ENCODE measurements around the gene PFN3. TPM values are rescaled to one million over a fixed set of nuclear protein-coding genes. Genes with fewer than 3 reads are reported as not detected.
A peak's percentile ranks its signal among the peaks of the same experiment; 100 is the strongest.

Gene PFN3
- total RNA-seq, 1 donor from 2014 or later, result not detected

DNA sequence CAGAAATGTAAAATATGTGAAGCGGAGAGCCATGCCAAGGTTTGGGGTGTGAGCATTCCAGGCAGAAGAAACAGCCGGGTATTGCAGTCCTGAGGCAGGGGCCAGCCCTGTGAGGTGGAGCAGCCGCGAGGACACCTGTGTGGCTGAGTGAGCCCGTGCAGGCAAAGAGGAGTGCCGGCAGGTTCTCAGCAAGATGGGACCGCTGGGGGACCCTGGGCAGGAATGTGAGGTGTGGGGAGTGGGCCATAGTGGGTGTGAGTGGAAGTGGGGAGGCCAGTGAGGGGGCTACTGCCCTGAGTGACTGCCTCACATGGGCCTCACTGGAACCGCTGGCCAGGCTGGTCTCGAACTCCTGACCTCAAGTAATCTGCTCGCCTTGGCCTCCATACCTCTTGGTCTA lies 38.0 kb upstream of the PFN3 start:
- DNase-seq (ENCODE audit: low spot score), result no peak

DNA sequence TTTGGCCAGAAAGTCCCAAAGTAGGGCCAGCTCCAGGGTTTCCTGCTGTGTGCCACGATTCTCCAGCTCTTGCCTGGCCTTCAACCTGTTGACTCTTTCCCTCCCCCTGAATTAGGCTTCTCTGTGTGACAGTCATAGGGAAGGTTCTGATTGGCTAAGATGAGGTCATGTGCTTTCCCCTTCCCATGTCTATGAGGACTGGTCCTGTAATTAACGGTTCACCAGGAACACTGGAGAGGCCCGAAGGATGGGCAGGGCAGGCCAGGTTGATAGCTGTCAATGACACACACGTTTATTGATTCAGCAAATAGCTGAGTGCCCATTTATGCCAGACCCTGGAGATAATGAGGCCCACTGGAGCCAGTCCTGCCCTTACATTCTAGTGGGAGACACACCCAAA lies 37.2 kb upstream of the PFN3 start:
- DNase-seq (ENCODE audit: low spot score), result no peak

DNA sequence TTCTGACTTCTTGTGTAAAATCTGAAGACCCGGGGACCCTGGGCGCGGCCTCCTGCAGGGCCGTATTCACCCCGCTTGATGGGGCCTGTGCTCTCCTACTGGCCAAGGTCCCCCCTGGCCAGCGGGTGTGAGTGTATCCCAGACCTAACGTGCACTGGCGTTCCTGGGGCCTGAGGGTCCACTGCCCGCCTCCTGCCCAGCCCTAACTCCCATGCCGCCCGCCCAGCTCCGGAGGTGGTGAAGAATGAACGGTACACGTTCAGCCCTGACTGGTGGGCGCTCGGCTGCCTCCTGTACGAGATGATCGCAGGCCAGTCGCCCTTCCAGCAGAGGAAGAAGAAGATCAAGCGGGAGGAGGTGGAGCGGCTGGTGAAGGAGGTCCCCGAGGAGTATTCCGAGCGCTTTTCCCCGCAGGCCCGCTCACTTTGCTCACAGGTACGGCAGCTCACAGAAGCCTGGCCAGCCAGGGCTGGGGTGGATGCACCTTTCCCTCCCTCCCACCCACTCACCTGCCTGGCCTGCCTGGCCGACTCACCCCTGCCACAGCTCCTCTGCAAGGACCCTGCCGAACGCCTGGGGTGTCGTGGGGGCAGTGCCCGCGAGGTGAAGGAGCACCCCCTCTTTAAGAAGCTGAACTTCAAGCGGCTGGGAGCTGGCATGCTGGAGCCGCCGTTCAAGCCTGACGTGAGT lies 35.5 kb upstream of the PFN3 start:
- no peak for DNase-seq (ENCODE audit: low spot score)

DNA sequence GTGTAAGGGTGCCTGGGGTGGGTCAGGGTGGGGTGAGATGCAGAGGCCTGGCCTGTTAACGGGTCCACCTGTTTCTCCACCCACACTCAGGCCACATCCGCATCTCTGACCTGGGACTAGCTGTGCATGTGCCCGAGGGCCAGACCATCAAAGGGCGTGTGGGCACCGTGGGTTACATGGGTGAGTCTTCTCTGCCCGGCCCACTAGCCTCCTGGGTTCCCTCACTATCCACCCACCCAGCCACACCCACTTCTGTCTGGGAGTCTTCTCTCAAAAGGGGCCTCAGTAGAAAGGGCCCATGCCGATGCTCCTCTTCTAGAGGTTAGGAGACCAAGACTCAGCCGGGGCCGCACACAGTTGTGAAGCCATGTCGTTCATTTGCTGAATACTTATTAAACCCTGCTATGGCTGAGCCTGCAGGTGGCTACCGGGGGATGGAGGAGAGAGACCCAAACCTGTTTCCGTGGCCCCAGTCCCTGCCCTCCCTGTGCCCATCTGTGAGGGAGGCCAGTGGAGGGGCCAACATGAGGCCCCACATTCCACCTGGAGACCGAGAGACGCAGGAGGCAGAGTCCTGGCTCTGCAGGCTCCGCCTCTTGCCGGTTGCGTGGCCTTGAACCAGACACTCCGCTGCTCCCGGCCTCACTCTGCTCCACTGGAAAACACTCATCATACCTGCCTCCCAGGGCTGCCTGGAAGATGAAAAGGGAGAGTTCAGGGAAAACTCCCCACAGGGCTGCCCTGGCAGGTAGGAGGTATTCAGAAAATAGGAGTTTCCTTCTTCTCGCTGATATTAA lies 34.7 kb upstream of the PFN3 start:
- no peak for DNase-seq (ENCODE audit: low spot score)

DNA sequence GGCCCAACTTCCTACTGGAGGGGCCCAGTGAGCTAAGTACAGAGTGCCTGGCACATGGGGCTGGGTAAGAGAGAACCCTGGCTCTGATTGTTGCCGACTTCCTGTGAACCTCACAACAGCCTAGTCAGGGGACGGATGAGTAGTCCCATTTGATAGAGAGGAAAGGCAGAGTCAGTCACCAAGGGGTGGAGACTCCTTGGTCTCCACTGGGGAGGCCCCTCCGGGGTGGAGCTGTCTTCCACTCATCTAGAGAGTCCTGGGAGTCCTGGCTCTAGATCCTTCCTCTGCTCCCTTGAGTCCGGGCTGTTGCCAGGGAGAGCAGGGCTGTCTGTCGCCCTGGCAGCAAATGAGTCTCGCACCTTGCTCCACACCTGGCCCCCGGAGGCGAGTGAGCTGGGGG lies 34.0 kb upstream of the PFN3 start:
- DNase-seq (ENCODE audit: low spot score), result no peak

DNA sequence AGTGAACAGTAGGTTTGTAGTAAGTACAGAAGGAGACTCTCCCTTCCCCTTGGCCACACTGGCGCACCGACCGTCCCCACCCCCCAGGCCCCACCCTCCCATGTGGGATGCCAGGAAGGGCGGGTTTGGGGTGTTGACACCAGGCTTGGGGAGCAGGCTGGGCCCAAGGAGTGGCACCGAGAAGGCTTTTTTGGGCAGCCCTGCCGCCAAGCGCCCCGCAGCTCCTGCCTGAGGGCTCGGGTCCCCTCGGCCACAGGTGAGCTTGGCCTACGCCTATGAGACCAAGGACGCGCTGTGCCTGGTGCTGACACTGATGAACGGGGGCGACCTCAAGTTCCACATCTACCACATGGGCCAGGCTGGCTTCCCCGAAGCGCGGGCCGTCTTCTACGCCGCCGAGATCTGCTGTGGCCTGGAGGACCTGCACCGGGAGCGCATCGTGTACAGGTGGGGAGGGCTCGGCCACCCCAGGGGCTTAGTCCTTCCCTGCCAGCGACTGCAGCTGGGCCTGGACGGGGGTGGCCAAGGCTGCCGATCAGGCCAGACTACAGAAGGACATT lies 33.3 kb upstream of the PFN3 start:
- no peak for DNase-seq (ENCODE audit: low spot score)

DNA sequence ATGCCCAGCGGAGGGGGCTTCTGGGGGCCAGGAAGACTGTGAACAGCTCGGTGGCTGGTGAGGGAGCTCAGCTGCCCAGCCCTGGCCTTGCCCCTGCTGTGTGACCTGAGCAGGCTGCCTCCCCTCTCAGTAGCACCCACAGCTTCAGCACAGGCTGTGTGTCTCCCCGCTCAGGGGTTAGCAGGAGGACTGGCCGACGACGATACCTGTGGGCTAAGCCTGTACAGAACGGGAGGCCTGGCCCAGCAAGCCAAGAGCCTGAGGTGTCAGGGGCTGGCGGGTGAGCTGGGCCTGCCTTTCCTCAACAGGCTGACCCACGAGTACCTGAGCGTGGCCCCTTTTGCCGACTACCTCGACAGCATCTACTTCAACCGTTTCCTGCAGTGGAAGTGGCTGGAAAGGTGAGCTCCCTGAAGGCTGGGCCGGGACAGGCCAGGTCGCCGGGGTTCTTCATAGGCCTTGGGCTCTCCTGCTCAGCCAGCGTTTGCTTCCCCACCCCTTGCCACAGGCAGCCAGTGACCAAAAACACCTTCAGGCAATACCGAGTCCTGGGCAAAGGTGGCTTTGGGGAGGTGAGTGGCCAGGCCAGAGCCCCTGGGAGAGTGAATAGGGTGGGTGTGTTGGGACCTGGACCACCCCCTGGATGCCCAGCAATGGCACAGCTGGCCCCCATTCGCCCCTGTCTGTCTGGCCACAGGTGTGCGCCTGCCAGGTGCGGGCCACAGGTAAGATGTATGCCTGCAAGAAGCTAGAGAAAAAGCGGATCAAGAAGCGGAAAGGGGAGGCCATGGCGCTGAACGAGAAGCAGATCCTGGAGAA lies 32.6 kb upstream of the PFN3 start:
- no peak for DNase-seq (ENCODE audit: low spot score)

DNA sequence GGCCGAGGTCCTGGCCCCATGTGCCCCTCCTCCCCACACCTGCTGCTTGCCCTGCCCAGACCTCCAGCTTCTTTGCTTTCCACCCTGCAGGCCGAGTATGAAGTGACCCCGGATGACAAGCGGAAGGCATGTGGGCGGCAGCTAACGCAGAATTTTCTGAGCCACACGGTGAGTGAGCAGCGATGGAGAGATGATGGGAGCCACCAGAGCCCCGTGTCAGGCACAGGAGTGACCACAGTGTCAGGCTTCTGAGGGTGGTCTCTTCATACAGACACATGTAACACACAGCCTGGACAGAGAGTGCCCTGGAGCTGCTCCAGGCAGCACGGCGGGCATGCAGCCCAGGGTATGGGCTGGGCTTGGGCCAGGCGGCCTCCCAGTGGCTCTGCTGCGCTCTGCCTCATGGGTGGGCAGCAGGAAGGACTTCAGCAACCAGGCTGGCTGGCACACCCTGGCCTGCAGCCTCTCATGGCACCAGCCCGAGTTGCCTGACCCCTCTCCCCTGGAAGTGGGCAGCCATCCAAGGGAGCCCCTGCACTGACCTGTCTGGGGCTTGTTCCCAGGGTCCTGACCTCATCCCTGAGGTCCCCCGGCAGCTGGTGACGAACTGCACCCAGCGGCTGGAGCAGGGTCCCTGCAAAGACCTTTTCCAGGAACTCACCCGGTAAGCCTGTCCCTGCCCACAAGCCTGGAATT lies 31.8 kb upstream of the PFN3 start:
- DNase-seq (ENCODE audit: low spot score), result no peak

DNA sequence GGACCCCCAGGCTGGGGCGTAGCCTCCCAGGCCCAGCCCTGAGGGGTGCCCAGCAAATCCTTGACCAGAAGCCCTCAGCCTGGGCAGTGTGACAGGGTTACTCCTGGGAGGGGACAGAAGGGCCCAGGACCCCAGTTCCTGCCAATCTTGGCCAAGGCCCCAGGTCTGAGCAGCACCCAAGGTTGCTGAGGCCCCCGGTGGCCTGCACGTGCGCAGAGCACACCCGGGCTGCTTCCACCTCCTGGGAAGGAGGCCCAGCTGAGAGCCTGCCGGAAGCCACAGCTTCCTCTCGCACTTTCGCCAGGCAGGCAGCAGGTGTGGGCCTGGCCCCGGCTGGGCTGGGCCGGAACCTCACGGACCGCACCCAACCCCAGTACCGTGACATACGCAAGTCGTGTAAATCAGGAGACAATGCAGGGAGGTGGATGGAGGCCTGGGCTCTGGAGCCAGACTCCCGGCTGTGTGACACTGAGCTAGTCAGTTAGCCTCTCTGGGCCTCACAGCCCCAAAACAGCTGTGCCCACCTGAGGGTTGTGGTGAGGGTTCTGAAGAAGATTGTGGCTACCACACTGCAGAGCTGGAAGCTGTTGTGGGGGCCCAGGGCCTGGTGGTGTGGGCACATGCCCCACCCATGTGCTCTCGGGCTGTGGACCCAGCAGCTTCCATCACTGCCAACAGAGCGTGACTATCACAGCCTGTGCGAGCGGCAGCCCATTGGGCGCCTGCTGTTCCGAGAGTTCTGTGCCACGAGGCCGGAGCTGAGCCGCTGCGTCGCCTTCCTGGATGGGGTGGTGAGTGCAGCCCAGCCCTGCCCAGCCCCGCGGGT lies 31.1 kb upstream of the PFN3 start:
- no peak for DNase-seq (ENCODE audit: low spot score)

DNA sequence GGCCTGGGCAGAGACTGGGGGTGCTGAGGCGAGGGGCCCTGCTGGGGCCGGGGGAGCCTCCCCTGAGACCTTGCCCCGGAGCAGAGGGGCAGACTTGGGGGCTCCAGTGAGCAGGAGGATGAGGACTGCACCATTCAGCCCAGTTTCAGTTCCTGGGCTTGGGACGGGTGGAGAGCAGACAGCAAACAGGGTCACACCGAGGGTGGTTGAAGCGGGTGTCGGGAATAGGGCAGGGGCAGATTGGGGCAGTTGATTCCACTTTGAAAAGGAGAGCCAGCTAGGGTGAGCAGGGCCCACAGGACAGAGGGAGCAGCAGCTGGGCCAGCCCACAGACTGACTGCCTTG lies 30.5 kb upstream of the PFN3 start:
- no peak for DNase-seq (ENCODE audit: low spot score)

DNA sequence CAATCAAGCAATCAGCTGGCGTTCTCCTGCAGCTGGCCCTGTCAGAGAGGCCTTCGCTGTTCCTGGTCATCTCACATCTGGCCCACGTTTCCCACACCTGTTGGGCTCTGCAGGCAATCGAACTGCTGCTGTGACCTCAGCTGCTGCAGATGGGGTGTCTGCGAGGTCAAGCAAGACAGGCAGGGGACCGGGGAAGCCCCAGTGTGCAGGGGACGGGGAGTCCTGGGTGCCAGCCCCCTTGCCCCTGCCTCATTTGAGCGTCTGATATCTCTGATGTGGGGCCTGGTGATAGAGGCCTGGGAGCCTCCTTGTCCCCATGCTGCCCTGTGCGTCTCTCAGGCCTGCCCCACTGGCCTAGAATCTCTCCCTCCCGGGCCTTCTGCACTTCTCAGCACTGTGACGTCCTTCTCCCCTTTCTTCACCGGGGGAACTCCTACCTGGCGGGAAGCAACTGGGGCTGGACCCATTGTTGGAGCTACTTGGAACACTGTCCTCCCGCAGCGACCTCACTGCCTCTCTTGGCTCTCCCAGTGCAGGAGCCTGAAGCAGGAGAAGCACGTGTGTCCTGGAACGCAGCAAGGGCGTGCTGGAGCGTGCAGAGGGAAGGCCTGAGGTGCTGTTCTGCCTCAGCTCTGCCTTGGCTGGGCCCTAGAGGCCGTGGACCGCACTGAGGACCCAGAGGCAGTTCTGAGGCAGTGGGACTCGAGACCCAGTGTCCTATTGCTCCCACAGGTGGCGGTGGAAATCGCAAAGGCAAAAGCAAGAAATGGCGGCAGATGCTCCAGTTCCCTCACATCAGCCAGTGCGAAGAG lies 29.9 kb upstream of the PFN3 start:
- no peak for DNase-seq (ENCODE audit: low spot score)

DNA sequence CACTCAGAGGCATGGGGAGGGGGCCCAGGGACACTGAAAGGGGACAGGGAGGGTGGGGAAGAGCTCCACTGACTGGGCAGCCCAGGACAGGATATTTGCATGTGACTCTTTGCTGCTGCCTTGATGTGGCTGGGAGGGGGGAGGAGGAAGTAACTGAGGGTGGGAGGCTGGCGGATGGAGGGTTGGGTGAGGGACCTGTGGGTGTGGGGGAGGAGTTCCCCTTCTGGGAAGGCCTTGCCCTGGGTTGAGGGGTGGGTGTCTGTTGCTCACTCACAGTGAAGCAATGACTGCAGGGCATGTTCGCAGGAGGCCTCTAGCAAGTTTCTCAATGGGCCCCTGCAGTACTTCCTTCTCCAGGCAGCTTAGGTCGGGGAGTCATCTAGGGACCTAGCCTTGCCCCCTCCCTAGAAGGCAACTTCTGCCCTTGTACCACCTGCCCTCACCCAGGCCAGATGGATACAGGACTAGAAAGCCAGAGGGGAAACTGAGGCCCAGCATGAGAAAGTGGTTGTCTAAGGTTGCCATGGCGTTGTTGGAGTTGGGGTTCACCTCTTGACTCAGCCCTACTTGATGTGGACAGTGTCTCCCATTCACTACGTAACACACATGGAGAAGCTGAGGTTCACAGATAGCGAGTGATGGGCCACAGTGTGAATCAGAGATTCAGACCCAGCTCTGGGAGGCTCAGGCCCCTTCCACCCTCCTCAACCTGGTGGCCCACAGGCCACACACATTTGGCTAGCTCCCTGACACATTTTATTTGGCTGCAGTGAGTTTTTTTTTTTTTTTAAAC lies 29.0 kb upstream of the PFN3 start:
- no peak for DNase-seq (ENCODE audit: low spot score)

DNA sequence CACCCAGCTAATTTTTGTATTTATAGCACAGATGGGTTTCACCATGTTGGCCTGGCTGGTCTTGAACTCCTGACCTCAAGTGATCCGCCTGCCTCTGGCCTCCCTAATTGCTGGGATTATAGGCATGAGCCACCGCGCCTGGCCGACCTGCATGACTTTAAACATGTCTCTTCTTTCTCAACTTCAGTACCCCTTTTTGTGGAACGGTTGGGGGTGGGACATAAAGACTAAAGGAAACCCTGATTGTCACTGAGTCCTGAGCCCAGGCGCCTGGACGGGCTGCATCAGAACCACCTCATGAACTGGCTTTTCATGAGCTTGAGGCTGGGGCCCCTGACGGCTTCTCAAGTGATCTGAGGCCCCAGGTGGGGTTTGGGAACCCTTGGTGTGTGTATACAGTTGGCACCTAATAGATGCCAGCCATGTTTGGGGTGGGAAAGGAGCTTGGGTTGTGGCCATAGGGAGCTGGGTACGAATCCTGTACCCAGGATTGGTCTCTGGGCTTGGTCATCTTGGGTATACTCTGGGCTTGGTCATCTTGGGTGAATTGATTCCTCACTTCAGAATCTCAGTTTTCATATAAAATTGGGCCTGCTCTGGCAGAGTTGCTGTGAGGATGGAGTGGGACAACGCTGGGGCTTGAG lies 28.2 kb upstream of the PFN3 start:
- no peak for DNase-seq (ENCODE audit: low spot score)

DNA sequence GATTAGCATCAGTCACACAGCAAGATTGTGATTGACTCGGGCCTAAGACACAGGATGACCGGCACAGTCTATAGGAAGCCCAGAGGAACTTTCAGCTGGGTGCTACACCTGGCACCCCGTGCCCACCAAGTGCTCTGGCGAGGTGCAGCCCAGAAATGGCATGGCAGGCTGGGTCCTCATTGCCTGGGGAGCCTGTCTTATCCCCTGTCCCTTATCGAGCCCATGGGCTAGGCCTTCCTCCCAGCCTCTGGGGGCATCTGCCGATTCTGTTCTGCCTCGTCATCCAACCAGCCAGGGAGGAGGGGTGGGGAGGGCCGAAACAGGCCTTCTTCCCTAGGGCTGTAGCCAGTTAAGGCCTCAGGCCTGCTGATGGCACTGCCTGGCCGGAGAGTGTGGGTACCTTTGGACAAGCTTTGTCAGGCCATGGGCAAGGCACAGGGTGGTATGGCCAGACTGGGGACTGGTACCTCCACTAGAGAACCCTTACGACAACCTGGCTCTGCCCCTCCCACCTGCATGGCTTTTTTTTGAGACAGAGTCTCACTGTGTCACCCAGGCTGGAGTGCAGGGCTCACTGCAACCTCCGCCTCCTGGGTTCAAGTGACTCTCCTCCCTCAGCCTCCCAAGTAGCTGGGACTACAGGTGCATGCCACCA lies 27.6 kb upstream of the PFN3 start:
- no peak for DNase-seq (ENCODE audit: low spot score)

DNA sequence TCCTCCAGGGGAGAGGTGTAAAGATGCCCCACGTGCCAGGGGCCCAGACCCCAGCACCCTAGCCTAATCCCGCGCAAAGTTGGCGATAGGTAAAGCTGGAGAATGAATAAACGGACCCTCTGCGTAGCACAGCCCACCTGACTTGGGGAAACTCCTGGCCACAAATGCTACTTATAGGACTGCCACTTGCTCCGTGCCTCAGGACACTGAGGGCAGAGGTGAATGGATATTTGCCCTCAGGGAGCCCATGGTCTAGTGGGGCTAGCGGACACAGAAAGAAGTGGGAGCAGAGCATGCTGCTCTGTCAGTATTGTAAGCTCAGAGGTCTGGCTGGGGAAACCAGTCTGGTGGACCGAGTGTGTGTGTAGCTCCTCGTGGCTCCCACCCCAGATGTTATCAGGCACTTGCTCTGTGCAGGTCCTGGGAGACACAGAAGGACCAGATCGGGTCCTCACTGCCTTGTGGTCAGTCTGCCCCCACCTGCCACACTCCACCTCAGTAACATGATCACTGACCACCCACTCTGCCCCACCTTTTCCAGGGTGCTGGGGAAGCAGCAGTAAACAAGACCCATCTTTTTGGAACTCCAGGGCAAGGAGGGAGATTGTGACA lies 26.9 kb upstream of the PFN3 start:
- DNase-seq (ENCODE audit: low spot score), result peak; percentile 33

DNA sequence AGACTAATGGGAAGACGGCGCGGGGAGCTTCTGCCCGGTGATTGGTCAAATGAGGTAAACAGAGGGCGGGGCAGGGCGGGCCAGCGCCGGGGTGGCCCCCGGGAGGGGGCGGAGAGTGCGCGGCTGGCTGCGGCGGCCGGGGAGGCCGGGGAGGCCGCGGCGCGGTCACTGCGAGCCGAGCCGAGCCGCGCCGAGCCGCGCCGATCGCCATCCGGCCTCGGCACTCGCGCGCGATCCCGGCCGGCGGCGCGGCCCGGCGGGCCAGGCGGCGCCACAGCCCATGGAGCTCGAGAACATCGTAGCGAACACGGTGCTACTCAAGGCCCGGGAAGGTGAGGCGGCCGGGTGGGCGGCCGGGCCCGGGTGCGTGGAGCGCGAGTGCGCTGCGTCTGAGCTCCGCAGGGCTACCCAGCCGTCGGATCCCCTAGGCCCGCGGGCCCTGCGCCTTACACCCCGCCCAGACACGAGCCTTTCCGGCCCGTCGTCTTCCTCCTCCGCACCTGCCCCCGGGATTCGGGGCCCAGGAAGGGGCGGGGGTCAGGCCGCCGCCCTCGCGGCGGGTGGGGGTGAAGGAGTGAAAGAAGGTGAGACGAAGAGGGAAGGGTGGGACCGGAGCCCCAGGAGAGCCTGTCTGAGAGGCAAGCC lies 26.2 kb upstream of the PFN3 start, which contains the start of gene GRK6:
Gene GRK6 (plus strand): TSS at position 111 of the 645 bp plus-strand sequence. CDS start 170 bp downstream, at position 281.
- DNase-seq (ENCODE audit: low spot score), result no peak
